GM21825 (cell line): ENCODE data around the gene PAPOLA.

Experiments used
- ATAC-seq: cut with Tn5 transposase; IDR thresholded peaks from one replicate; pipeline ENCODE4 v1.9.1; 2021; ENCODE audit warnings: mild to moderate bottlenecking, moderate library complexity; ENCODE audit not compliant: unreplicated experiment

PAPOLA gene

DNA sequence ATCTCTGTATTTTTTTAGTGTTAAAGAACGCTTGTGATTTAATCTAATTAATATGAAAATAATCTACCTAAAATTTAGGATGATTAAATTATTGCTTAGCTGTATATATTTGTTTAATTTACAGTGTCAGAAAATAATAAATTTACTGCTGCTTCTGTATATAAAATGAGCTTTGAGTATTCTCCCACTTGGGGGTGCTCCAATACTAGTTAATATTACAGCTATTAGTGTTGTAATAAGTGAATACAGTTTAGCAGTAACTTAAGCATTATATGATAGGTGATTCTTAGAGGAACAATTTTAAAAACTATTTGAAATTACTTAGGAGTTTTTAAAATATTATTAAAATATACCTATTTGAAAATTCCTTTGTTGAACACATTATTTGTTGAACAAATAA lies 62.2 kb downstream of the PAPOLA start:
- no peak for ATAC-seq

DNA sequence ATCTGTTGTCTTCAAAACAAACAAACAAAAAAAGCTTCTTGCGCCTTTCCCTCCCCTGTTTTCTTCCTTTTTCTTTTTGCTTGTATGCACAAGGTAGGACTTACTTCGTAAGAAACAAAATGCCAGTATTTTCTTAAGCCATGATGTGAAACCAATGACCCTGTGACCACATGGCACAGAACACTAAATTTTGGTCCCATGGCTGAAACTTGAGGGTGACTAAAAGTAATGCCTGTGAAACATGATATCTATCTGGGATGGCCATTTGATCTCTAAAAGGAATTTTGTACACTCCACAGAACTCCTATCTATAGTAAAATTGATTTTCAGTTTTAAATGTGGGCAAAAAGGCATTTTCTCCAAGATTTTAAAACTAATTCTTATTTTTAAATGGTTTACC lies 63.6 kb downstream of the PAPOLA start:
- no peak for ATAC-seq

DNA sequence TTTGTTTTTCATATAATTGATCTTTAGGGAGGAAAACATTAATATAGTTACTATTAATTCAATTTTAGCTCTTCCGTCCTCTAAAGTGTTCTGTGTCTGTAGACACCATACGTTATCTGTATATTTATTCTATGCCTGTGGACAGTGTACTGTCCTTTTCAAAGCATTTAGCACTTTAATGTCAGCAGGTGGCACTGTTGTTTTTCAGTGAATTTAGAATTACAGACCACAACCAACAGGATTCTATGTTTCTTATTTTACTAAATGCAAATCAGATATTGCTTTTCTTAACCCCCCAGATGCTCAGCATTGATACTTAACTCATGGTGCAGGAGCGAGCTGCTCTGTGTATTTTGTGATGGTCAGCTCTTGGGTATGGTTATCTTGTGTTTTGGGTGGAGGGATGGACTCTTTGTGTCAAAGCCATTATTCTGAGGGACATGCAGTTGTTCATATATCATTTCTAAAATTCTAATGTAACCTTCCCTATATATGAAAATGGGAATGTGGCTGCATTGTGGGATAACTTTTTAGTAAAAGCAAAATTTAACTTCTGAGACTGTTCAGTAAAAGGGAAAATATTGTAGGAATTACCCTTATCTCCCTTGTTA lies 65.2 kb downstream of the PAPOLA start:
- ATAC-seq, result no peak

DNA sequence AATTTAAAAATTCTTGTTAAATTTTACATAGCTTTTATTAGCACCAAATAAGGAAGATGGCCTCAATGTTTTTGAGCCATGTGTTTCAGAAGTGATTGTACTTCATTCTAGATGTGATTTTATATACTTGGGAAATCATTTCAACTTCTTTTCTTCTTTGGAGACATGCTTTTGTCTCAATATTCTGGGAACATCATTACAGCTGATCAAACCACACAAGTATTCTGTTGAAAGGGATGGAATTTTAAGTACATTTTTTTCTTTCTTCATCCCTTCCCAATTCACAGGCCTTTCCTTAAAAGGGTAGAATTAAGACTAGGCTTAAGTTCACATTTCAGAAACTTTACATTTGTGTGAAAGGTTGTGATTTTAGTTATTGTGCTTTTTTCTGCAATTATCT lies 66.4 kb downstream of the PAPOLA start:
- ATAC-seq, result no peak

DNA sequence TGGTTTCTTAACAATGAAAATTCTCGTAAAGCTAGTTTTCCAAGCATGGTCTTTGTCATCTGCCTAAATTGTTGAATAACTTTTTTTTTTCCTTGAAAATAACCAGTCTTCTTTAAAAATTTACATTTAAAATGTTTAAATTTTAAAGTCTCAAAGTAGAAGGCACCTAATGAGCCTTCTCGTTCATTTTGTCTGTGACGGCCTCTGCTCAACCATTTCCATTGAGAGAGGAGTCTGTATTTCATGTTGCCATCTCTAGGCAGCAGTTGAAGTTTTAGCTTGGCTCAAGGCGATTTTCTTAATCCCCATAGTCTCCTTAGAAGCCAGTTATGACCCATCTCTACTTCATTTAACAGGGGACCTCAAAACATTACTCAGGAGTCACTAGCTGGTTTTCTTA lies 69.1 kb downstream of the PAPOLA start:
- no peak for ATAC-seq

DNA sequence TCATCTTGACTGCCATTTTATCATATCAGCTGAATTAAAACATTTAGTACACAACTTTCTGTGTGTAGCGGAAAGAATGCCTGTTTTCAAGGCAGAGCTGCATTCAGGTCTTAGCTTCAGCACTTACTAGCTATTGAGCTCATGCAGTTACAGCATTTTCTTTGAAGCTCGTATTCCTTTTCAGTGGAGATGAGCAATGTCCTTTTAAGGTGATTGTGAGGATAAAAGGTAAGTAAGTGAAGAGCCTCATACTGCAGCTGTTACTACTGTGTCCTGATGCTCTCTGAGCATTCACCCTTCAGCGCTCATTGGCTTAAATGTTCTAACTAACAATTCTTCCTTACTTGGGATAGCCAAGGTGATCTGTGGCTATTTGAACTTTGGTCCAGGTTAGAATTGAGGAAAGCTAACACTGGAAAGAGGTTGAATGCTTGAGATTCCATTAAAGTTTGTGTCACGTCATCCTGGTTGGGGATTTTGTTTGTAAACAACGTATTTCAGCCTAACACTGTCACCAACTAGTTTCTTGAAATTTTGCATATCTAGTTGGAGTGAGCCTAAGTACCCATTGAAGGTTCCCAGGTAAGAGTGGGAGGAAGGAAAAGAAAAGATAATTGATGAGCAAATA lies 71.4 kb downstream of the PAPOLA start:
- ATAC-seq, result no peak

DNA sequence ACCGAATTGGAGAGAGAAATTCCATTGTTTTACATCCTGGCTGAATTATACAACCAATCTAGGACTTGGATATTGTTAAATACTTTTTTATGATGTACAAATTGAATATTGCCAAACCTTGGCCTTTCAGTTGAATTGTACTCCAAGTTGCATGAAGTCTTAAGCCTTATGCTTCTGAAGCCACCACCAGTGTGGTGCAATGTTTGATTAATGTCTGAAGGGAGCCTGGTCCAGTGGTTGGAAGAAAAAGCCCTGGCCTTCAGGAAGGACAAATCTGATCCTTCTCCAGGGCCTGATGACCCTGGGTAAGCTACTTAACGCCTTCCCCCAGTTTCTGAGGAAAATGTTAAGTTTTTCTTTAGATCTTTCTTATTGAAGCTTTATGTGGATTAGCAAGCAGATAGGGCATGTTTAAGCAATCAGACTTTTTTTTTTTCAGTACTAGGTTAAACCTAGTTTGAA lies 72.0 kb downstream of the PAPOLA start:
- ATAC-seq, result no peak

DNA sequence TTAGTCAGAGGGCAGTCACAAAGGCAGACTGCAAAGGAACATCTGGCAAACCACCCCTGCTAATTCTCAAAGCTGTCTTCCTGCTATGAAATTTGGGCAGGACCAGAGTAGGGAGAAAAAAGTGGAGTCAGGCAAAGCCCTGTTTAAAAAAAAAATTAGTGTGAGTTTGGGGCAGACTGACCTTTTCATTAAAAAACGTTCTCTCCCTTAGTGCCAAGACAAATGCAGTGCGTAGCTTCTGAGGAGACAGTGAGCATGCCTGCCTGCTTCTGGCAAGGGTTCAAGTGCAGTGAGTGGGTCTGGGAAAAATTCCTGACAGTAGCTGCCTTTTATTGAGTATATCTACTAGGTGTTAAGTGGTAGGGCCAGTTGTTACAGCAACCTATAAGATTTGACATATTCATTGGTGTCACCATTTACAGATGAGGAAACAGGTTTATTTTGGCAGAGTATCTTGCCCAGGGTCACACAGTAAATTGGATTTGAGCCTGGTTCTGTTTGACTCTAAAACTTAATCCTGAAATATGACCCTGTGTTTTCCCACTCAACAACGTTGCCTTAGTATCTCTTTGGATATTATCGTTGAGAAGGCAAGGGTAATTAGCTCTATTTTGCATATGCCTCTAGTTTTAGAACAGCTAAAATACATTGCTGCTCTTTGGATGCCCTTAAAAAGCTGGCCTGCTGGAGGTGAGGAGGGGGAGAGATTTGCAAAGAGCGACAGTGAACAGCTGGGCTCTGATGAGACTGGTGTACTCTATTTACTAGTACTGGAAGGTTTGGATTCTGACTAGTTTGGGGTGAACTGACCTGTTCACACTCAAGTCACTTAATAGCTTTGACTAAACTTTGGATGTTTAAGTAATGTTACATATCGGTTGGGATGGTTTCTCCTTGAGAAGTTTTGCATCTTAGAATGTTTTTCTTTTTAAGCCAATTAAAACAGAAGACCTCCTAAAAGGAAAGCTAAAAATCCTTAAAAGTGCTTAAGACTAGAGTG lies 72.8 kb downstream of the PAPOLA start:
- ATAC-seq, result no peak

DNA sequence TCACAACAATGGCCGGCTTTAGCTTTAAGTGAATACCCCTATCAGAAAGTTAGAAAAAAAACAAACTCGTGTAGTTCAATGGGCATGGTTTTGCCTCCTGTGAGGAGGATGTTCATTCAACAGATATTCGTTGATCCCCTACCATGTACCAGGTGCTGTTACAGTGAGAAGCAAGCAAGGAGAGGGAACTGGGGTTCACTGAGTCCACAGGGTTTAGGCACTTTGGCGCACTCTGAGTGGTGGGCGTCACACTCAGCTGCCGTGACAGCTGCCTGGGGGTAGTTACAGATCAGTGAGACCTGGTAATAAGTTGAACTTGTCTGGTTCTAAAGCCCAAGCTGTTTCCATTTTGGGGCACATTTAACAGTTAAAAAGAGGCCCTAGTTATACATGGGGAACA lies 74.2 kb downstream of the PAPOLA start:
- ATAC-seq, result no peak

DNA sequence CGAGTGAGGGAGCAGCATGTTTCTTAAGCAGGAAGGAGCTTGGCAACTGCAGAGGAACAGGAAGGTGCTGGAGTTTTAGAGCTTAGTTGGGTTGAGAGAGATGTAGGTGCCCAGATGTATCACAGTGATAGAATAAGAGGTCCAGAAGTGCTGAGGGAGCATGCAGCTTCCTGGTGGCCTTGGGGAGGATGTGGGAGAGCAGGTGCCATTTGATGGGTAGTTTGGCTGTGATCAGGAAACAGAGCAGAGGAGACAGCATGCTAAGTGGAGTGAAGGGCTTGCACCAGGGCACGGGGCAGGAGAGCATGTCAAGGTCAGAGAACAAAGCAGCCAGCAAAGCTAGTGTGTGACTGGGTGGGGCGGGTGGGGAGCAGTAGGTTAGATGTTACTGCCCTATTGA lies 74.8 kb downstream of the PAPOLA start:
- ATAC-seq, result no peak

DNA sequence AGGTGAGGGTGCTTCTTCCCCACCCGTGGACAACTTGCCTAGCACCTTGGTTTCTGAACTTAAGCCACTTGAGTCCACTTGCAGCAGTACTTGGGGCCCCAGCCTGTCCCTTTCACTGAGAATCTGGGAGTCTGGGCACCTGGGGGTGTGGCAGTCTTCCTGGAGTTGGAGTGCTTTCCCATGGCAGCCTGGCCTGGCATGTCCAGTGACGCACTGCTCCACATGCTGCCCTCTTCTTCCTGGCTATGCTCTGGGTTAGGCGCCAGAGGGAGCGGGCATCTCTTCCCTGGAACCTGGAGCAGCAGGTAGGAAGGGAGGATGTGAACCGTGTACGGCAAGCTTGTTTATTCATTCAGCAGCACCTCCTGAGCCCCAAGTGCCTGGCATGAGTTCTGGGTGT lies 76.4 kb downstream of the PAPOLA start:
- no peak for ATAC-seq

DNA sequence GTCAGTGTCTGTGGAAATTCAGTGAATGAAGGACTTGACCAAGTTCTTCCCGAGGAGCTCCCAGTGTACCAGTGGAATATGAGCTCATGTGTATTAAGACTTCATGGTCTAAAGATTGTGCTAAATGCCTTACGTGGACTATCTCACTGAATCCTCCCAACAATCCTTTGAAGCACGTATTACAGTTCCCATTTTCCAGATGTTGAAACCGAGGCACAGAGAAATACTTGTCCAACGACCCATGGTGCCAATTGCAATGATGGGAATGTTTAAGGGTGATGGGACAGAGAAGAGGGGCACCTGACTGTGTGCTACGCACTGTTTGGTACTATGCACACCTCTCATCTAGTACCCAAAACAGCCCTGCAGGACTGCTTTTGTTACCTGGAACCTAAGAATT lies 77.2 kb downstream of the PAPOLA start:
- ATAC-seq, result no peak

DNA sequence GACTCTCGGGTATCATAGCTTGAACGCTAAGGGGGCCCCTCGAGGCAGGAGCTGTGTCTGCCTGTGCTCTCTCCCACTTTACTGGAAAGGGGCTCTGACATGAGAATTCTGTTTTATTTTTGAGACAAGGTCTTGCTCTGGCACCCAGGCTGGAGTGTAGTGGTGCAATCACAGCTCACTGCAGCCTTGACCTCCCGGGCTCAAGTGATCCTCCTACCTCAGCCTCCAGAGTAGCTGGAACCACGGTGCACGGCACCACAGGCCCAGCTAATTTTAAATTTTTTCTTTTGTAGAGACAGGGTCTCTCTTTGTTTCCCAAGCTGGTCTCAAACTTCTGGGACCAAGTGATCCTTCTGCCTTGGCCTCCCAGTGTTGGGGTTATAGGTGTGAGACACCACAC lies 77.7 kb downstream of the PAPOLA start:
- ATAC-seq, result no peak

DNA sequence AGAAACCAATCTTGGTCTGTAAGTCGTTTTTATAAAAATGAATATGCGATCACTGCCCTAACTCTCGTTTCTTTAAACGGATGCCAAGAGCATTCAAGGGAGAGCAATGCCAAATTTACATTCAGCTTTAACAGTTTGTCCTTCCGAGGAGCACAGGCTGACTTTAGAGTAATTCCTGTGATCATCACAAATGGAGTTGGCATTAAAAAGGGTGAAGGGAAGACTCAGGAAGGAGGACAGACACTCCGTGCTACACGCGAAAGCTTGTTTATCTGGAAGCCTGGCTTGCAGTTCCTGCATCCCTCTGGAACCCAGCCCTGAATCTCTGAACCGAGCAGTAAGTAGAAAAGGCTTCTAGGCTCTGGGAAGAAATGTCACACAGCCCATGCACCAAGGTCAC lies 78.4 kb downstream of the PAPOLA start:
- no peak for ATAC-seq

DNA sequence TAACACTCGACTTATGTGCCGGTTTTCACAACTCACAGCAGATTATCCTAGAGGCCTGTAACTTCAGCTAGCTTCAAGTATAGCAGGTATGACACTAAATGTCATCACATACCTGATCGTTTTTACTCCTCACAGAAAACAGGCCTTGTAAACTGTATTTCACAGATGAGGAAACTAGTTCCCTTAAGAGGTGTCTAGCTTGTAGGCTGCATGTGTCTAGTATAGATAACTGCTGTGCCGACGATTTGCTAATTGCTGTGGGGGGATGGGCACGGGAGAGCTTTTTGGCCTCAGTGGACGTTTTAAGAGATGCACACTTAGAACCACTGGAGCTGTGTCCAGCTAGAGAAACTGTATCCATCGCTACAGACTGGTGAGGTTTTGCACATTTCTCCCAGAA lies 78.8 kb downstream of the PAPOLA start:
- ATAC-seq, result no peak

DNA sequence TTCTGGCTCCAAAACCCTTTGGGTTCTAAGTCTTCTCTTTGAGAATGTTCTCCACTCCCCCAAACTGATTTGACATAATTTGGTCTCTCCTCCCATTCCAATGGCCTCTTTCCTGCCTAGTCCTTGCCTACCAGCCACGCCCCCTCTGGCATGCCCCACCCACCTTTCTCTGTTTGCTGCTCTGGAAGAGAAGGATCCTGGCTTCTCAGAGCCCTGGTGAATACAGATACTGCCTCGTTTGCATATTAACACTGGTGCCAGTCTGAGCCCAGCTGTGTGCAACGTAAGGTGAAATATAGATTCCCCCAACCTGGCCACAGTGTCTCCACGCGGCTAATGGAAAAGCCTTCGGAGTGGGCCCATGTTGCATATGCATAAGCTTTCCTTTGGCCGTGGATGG lies 79.7 kb downstream of the PAPOLA start:
- ATAC-seq, result no peak

DNA sequence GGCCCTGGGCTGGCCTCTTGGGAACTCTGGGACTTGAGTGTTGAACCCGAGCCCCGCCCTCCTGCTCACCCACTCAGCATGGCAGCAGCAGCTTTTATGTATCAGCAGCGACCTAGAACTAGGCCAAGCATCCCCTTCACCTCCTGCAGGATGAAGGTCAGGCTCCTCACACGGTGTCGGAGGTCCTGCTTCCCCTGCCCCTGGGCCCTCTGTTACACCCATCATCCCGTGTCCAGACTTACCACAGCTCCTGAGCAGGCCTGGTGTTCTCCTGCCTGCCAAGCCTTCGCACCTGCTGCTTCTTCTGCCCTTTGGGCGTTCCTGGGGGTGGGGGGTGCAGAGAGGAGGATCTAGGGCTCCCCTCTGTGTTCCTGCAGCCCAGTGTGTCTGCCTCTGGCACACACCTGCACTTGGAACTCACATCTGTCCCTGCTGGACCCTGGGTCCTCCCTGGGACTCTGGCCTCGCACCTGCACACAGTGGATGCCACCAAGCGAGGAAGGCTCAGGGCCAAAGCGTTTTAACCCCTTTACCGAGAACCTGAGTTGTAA lies 80.3 kb downstream of the PAPOLA start:
- ATAC-seq, result no peak

DNA sequence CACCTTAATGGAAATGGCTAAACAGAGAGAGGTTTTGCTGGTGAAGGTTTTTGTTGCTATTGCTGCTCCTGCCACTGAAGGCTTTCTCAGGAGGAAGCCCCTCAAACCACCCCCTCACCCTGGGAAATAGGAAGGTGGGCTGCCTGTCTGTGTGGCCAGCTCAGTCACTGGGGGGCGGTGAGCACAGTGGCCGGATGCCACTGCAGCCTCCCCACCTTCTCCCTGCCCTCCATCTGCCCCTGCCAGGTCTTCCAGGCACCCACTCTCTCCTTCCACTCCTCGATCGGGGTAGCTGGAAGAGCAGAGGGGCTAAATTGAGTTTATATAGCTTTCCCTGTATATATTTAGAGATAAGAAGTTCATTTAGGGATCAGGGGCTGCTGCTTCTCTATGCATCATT lies 80.8 kb downstream of the PAPOLA start:
- no peak for ATAC-seq

DNA sequence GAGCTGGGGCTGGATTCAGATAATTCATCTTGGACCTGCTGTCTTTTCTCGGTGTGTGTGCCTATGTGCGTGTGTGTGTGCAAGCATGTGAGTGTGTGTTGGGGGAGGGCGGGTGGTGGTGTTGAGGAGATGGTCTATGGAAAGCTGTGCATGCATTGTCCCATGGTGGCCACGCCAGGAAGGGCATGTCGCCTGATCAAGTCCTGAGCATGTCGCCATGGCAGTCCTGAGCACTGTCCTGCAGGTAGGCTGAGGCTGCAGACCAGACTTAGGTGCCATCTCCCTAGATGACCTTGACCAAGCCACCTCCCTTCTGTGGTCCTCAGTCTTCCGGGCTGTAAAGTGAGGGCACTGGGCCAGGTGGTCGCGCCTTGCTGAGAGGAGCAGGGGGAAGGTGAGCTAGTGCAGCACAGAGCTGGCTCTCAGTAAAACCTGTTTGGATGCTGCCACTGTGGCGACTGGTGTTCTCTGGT lies 81.4 kb downstream of the PAPOLA start:
- no peak for ATAC-seq

DNA sequence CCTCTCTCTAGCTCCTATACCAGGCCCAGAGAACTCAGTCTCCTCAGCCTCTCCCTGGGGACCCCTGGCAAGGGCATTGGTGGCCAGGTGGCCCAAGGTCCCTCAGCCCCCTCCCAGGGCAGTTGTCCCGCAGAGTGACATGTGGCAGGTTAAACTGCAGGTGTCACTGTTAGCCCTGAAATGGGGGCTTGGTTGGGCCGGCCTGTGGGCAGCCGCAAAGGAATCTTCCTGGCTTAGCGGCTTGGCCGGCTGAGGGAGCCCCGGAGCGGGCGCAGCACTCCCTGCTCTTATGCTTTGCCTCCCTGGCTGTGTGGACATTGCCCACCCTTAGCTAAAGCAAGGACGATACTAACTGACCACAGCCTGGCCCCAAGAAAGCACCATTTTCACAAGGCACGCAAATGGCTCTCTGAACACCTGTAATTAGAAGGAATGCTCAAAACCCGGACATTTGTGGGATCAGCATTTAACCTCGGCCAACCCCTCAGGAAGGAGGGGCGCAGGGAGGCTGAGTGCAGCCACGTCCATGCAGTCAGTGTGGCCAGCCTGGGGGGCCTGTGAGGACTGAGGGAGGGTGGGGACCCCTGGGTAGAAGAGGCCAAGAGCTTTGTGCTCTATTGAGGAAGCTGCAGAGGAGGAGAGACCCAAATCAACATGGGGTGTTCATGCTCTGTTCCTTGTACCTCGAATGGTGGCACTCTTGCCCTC lies 82.2 kb downstream of the PAPOLA start:
- no peak for ATAC-seq
